Natural killer cell (primary cell): ENCODE data around the gene ARSB. TPM values are rescaled to one million over a fixed set of nuclear protein-coding genes. Genes with fewer than 3 reads are reported as not detected.

Source experiments
- ATAC-seq, 3 donors: fragments of 150-1000 bp in 2 of 3; fragments of 200-7000 bp in 1 of 3; cut with Tn5 transposase; 1 replicate in 1 of 3; 2 replicates in 2 of 3; pipeline ENCODE4 v1.10.0; 2021; ENCODE audit warnings: mild to moderate bottlenecking in 2 of 3, moderate library complexity in 2 of 3
- DNase-seq, 2 donors: peaks; one replicate each; pipeline versions ENCODE4 v3.0.0 to v3.0.0-alpha.2; 2013 to 2021; ENCODE audit warnings: mixed read lengths in 1 of 2
- H3K27ac ChIP-seq: one replicate; pipeline ENCODE4 v1.5.1; 2013; ENCODE audit warnings: mild to moderate bottlenecking, low read length
- H3K27me3 ChIP-seq: one replicate; pipeline ENCODE4 v1.6.1; 2013; ENCODE audit warnings: low read length; ENCODE audit not compliant: control insufficient read depth, insufficient read depth
- H3K36me3 ChIP-seq: one replicate; pipeline ENCODE4 v1.6.1; 2013; ENCODE audit warnings: low read length; ENCODE audit not compliant: control insufficient read depth, insufficient read depth
- H3K4me1 ChIP-seq: one replicate; pipeline ENCODE4 v1.6.1; 2013; ENCODE audit warnings: low read length; ENCODE audit not compliant: control insufficient read depth, insufficient read depth
- H3K4me3 ChIP-seq: one replicate; pipeline ENCODE4 v1.5.1; 2013; ENCODE audit warnings: low read length
- H3K9me3 ChIP-seq: one replicate; pipeline ENCODE4 v1.6.1; 2013; ENCODE audit warnings: low read length; ENCODE audit not compliant: control insufficient read depth, insufficient read depth
- H3K27ac Mint-ChIP-seq, 2 donors: one replicate each; pipeline ENCODE4 v1.8.0; 2022; ENCODE audit warnings: mild to moderate bottlenecking in 2 of 2, mixed read lengths in 2 of 2, moderate library complexity in 1 of 2
- H3K27me3 Mint-ChIP-seq, 2 donors: one replicate each; pipeline ENCODE4 v1.8.0; 2022; ENCODE audit warnings: low read depth in 2 of 2, mixed read lengths in 2 of 2
- H3K36me3 Mint-ChIP-seq: one replicate; pipeline ENCODE4 v1.8.0; 2022; ENCODE audit warnings: mixed read lengths
- H3K4me1 Mint-ChIP-seq, 2 donors: one replicate each; pipeline ENCODE4 v1.8.0; 2022; ENCODE audit warnings: mixed read lengths in 2 of 2
- H3K4me3 Mint-ChIP-seq: one replicate; pipeline ENCODE4 v1.8.0; 2022; ENCODE audit warnings: mild to moderate bottlenecking, moderate library complexity, mixed read lengths
- H3K9me3 Mint-ChIP-seq, 2 donors: one replicate each; pipeline ENCODE4 v1.8.0; 2022; ENCODE audit warnings: mixed read lengths in 2 of 2
- WGBS: methylation state at CpG from one replicate; pipeline ENCODE4 v1.1.7; 2013; ENCODE audit warnings: missing lambda C conversion rate; ENCODE audit not compliant: insufficient coverage; 5-methylcytosine and 5-hydroxymethylcytosine counted together
- intact Hi-C: fragments of 100-400 bp; cut with micrococcal nuclease; formaldehyde crosslinking; loops from one replicate; pipeline ENCODE4 v1.14.2; 2022
- total RNA-seq, 4 donors: library from RNA; stranded (reverse); fragments of 120-200 nt in 1 of 4; gene quantifications; one replicate each; pipeline versions ENCODE4 v1.2.3 to v1.2.4, GENCODE V29; 2013 to 2022
- TF ChIP-seq, protein P1 (sequence below): fragments of 200-600 bp; IDR thresholded peaks from one replicate; pipeline ENCODE4 v1.8.0; 2022; ENCODE audit warnings: antibody characterized with exemption

The ARSB gene
- total RNA-seq, 3 donors from 2014 or later (not counting 1 experiment from before 2014, with no cell fraction given): 8.6 to 12.8 (median 8.9) TPM

DNA sequence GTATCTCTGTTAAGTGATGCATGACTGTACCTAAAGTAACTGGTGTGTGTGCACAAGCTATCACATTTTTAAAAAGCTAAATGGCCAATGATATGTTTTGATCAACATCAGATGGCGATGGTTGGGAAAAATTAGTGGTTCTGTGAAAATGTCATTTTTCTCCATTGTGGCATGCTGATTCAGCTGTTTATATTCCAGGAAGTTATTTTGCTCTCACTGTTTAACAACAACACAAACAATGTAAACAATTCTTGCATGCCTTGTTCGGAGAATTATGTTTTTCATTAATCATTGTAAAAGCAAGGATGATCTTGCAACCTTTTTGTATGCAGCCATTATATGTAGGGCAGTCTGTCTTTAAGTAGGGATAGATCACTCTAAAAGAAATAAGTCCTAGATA lies 230.5 kb downstream of the ARSB start:
- no peak overlapping the region for H3K27ac Mint-ChIP-seq
- no peak for DNase-seq
- intact Hi-C loops: no loop called here

DNA sequence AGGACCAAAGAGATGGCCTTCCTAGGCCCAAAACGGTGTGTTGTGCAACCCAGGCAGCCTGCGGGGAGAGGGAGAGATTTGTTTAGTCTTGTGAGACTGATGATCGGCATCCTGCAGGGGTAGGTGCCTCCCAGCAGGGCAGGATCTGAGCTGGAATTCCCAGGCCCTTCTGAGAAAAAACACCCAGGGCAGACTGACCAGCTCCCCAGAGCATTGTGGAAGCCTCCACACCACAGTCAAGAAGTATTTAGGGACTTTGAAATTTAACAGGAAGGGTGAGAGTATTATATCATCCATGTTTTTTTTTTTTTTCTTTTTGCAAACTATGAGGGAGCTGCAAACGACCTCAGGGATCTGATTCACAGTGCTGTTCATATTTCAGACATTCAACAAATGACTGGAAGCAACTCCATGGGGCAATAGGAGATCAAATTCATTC lies 232.0 kb downstream of the ARSB start:
- Histone ChIP-seq H3K9me3 (no peaks in the 10 kb centered on the region), H3K4me1 (peaks cover 4% of the 10 kb centered on the region), H3K27me3 (no peaks in the 10 kb centered on the region), H3K4me3 (no peak overlapping the region), H3K27ac (no peak overlapping the region), H3K36me3 (no peaks in the 10 kb centered on the region)
- Mint-ChIP-seq H3K4me3 (no peak overlapping the region), H3K27me3 (peaks cover 0 to 3% of the 10 kb centered on the region in 2 donors), H3K36me3 (no peaks in the 10 kb centered on the region), H3K4me1 (peaks cover 0 to 5% of the 10 kb centered on the region in 2 donors), H3K27ac (no peak overlapping the region), H3K9me3 (no peaks in the 10 kb centered on the region)
- WGBS: 87% methylated on average over 4 of the region's 4 CpGs
- intact Hi-C loops: no loop called here
- DNase-seq (no peak), ATAC-seq (no peak)
- TF ChIP-seq, protein P1, sequence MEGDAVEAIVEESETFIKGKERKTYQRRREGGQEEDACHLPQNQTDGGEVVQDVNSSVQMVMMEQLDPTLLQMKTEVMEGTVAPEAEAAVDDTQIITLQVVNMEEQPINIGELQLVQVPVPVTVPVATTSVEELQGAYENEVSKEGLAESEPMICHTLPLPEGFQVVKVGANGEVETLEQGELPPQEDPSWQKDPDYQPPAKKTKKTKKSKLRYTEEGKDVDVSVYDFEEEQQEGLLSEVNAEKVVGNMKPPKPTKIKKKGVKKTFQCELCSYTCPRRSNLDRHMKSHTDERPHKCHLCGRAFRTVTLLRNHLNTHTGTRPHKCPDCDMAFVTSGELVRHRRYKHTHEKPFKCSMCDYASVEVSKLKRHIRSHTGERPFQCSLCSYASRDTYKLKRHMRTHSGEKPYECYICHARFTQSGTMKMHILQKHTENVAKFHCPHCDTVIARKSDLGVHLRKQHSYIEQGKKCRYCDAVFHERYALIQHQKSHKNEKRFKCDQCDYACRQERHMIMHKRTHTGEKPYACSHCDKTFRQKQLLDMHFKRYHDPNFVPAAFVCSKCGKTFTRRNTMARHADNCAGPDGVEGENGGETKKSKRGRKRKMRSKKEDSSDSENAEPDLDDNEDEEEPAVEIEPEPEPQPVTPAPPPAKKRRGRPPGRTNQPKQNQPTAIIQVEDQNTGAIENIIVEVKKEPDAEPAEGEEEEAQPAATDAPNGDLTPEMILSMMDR: no peak

More for the DNA sequence above, 230.5 kb downstream of the ARSB start:
- Histone ChIP-seq H3K4me3 (no peak overlapping the region), H3K27me3 (no peaks in the 10 kb centered on the region), H3K4me1 (peaks cover 6% of the 10 kb centered on the region), H3K9me3 (no peaks in the 10 kb centered on the region), H3K27ac (no peak overlapping the region), H3K36me3 (no peaks in the 10 kb centered on the region)
- Mint-ChIP-seq H3K27me3 (peaks cover 0 to 3% of the 10 kb centered on the region in 2 donors), H3K36me3 (no peaks in the 10 kb centered on the region), H3K4me1 (peaks cover 0 to 5% of the 10 kb centered on the region in 2 donors), H3K9me3 (no peaks in the 10 kb centered on the region), H3K4me3 (no peak overlapping the region)
- 75% methylated on average over 1 of the region's 2 CpGs for WGBS
- TF ChIP-seq, protein P1: no peak
- ATAC-seq: no peak

DNA sequence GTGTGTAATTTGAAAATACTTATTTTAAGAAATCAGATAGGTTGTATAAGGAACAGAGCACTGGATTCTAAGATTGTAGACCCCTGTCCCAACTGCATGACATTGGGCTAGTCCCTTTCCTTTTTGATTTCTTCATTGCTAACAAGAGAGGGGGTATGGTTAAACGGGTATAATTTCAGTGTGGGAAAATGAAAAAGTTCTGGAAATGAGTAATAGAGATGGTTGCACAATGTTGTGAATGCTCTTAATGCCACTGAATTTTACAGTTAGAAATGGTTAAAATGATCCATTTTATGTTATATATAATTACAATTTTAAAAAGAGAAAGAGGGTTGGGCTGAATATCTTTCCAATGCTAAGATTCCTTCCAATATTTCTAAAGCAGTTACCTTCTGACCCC lies 233.2 kb downstream of the ARSB start:
- no peak overlapping the region for H3K27ac ChIP-seq
- intact Hi-C loops: no loop called here
- no peaks in the 10 kb centered on the region for H3K27me3 ChIP-seq
- no peaks in the 10 kb centered on the region for H3K9me3 Mint-ChIP-seq
- no peak overlapping the region for H3K4me3 Mint-ChIP-seq
- no peaks in the 10 kb centered on the region for H3K4me1 Mint-ChIP-seq
- H3K27ac Mint-ChIP-seq: no peak overlapping the region
- DNase-seq (no peak), ATAC-seq (no peak)
- no peaks in the 10 kb centered on the region for H3K9me3 ChIP-seq
- no peaks in the 10 kb centered on the region for H3K4me1 ChIP-seq
- no peaks in the 10 kb centered on the region for H3K36me3 ChIP-seq
- WGBS: 70% methylated on average over 1 of the region's 1 CpG
- no peak overlapping the region for H3K4me3 ChIP-seq
- peaks cover 0 to 3% of the 10 kb centered on the region in 2 donors for H3K27me3 Mint-ChIP-seq
- no peaks in the 10 kb centered on the region for H3K36me3 Mint-ChIP-seq
- TF ChIP-seq, protein P1: no peak

GRCh38 chr5:78750281-78750680 lies 234.8 kb downstream of the ARSB start:
- Mint-ChIP-seq H3K27me3 (peaks cover 3 to 14% of the 10 kb centered on the region in 2 donors), H3K27ac (no peak overlapping the region), H3K9me3 (no peaks in the 10 kb centered on the region), H3K4me1 (no peaks in the 10 kb centered on the region), H3K4me3 (no peak overlapping the region), H3K36me3 (no peaks in the 10 kb centered on the region)
- Histone ChIP-seq H3K9me3 (no peaks in the 10 kb centered on the region), H3K4me3 (no peak overlapping the region), H3K4me1 (no peaks in the 10 kb centered on the region), H3K27ac (no peak overlapping the region), H3K36me3 (no peaks in the 10 kb centered on the region), H3K27me3 (no peaks in the 10 kb centered on the region)
- DNase-seq (no peak), ATAC-seq (no peak)
- intact Hi-C loops: no loop called here
- WGBS: 57% methylated on average over 2 of the region's 2 CpGs
- TF ChIP-seq, protein P1: no peak
